Lower lobe of right lung (tissue), 2 donors: ENCODE measurements around the gene SDHD. TPM values are rescaled to one million over a fixed set of nuclear protein-coding genes. Genes with fewer than 3 reads are reported as not detected.

Source experiments
- ATAC-seq, 2 donors: fragments of 200-7000 bp; cut with Tn5 transposase; one replicate each; pipeline ENCODE4 v1.9.1; 2020 to 2022; ENCODE audit warnings: mild to moderate bottlenecking in 2 of 2, moderate library complexity in 2 of 2
- DNase-seq: peaks from one replicate; pipeline ENCODE4 v3.0.0-alpha.2; 2020
- H3K27ac ChIP-seq: fragments of 200-600 bp; one replicate; pipeline ENCODE4 v1.8.0; 2022
- H3K27me3 ChIP-seq: fragments of 200-600 bp; one replicate; pipeline ENCODE4 v1.8.0; 2022; ENCODE audit warnings: low read depth
- H3K36me3 ChIP-seq: fragments of 200-600 bp; one replicate; pipeline ENCODE4 v1.8.0; 2022; ENCODE audit warnings: mild to moderate bottlenecking
- H3K4me1 ChIP-seq: fragments of 200-600 bp; one replicate; pipeline ENCODE4 v1.8.0; 2022
- H3K4me3 ChIP-seq: fragments of 200-600 bp; one replicate; pipeline ENCODE4 v1.8.0; 2022; ENCODE audit warnings: mild to moderate bottlenecking
- H3K9me3 ChIP-seq: fragments of 200-600 bp; one replicate; pipeline ENCODE4 v1.8.0; 2022
- CTCF ChIP-seq: fragments of 200-600 bp; IDR thresholded peaks from one replicate; pipeline ENCODE4 v1.8.0; 2022; ENCODE audit warnings: antibody characterized with exemption, mild to moderate bottlenecking
- intact Hi-C: fragments of 100-400 bp; cut with DNase I; formaldehyde crosslinking; loops from one replicate; pipeline ENCODE4 v1.11.0; 2022
- total RNA-seq: library from RNA; stranded (reverse); fragmentation: NEBNext Ultra II Directional; extraction: Animal tissue kit (Norgen Biotek cat#: 25700); gene quantifications from one replicate; pipeline ENCODE4 v1.2.1, GENCODE V29; 2021
- donor health status: DM: no; HTN: yes; CAD: no; lungs with severe emphysema.

The SDHD gene
- total RNA-seq, 1 donor from 2014 or later, result 91.2 TPM

GRCh38 chr11:112114460-112114859 is 27.8 kb downstream of the SDHD start:
- Histone ChIP-seq H3K9me3 (no peaks in the 10 kb centered on the region), H3K4me1 (no peaks in the 10 kb centered on the region), H3K27ac (no peak overlapping the region), H3K4me3 (no peak overlapping the region), H3K27me3 (no peaks in the 10 kb centered on the region), H3K36me3 (no peaks in the 10 kb centered on the region)
- DNase-seq, result no peak
- no peak for TF ChIP-seq CTCF
- ATAC-seq, result no peak
- intact Hi-C loops, result no loop called here

GRCh38 chr11:112115386-112115785 is 28.7 kb downstream of the SDHD start:
- no peaks in the 10 kb centered on the region for H3K9me3 ChIP-seq
- intact Hi-C loops, result no loop called here
- no peaks in the 10 kb centered on the region for H3K4me1 ChIP-seq
- TF ChIP-seq CTCF, result no peak
- no peak overlapping the region for H3K27ac ChIP-seq
- H3K4me3 ChIP-seq, result no peak overlapping the region
- H3K27me3 ChIP-seq, result no peaks in the 10 kb centered on the region
- no peaks in the 10 kb centered on the region for H3K36me3 ChIP-seq
- ATAC-seq, result no peak
- no peak for DNase-seq

GRCh38 chr11:112118176-112118575 is 31.5 kb downstream of the SDHD start:
- no peak for TF ChIP-seq CTCF
- Histone ChIP-seq H3K27ac (no peak overlapping the region), H3K36me3 (no peaks in the 10 kb centered on the region), H3K4me3 (no peak overlapping the region), H3K9me3 (no peaks in the 10 kb centered on the region), H3K4me1 (no peaks in the 10 kb centered on the region), H3K27me3 (no peaks in the 10 kb centered on the region)
- intact Hi-C loops, result no loop called here
- ATAC-seq (no peak), DNase-seq (no peak)

GRCh38 chr11:112121981-112122615 is 35.4 kb downstream of the SDHD start:
- no peaks in the 10 kb centered on the region for H3K9me3 ChIP-seq
- H3K27ac ChIP-seq, result no peak overlapping the region
- ATAC-seq, result no peak
- no peak for TF ChIP-seq CTCF
- H3K4me1 ChIP-seq, result no peaks in the 10 kb centered on the region
- no peak for DNase-seq
- no peaks in the 10 kb centered on the region for H3K27me3 ChIP-seq
- no peaks in the 10 kb centered on the region for H3K36me3 ChIP-seq
- intact Hi-C loops, result no loop called here
- H3K4me3 ChIP-seq, result no peak overlapping the region

GRCh38 chr11:112123129-112123528 is 36.5 kb downstream of the SDHD start:
- DNase-seq (no peak), ATAC-seq (no peak)
- no peak for TF ChIP-seq CTCF
- no peak overlapping the region for H3K4me3 ChIP-seq
- intact Hi-C loops, result no loop called here
- no peaks in the 10 kb centered on the region for H3K36me3 ChIP-seq
- no peaks in the 10 kb centered on the region for H3K27me3 ChIP-seq
- no peak overlapping the region for H3K27ac ChIP-seq
- no peaks in the 10 kb centered on the region for H3K4me1 ChIP-seq
- no peaks in the 10 kb centered on the region for H3K9me3 ChIP-seq
